Measurements from ENCODE around the gene DCLK1. TPM values are rescaled to one million over a fixed set of nuclear protein-coding genes. Genes with fewer than 3 reads are reported as not detected.

DCLK1 gene
- total and polyA plus RNA-seq, 10 of the 15 experiments (the other 5 are each of a cell fraction or from before 2014, with no cell fraction given) = not detected

- H3K4me2 ChIP-seq (ENCODE audit: control insufficient read depth, insufficient read depth) = no peak overlapping the region
- RAD21 ChIA-PET (ENCODE audit: unreplicated experiment) = interaction anchor here (0.8 to 5.2 kb wide), 4 partner anchors 9 to 304 kb away, joined by 3 to 81 read pairs (median 3); no protein-coding TSS in a partner anchor
- no peak overlapping the region for H3K4me3 ChIP-seq
- no peak for TF ChIP-seq ZBTB33 (IDR thresholded peaks at IDR 0.05)
- TF ChIP-seq HDAC6 (IDR thresholded peaks at IDR 0.05; ENCODE audit: unreplicated experiment) = no peak
- TF ChIP-seq RELB (IDR thresholded peaks at IDR 0.05; ENCODE audit: low read depth) = no peak
- POLR2A ChIA-PET = no interaction called here
- intact Hi-C loops (cut with micrococcal nuclease; ENCODE audit: unreplicated experiment) = no loop called here
- no peak for FAIRE-seq
- 26% methylated on average over 8 of the region's 8 CpGs for WGBS (ENCODE audit: insufficient coverage, insufficient replicate concordance, low lambda C conversion rate, missing lambda C conversion rate)
- H3K79me2 ChIP-seq (ENCODE audit: control insufficient read depth, insufficient read depth, low read length) = no peaks in the 10 kb centered on the region
- SMC1A ChIA-PET (ENCODE audit: uncharacterized antibody, unreplicated experiment) = interaction anchor here (1.0 to 5.1 kb wide), 7 partner anchors 15 to 304 kb away, joined by 3 to 59 read pairs (median 3); no protein-coding TSS in a partner anchor
- no peak overlapping the region for H3K9ac ChIP-seq (ENCODE audit: control insufficient read depth, insufficient read depth, low read length)
- H4K20me1 ChIP-seq (ENCODE audit: control insufficient read depth, insufficient read depth) = no peaks in the 10 kb centered on the region
- CTCF ChIA-PET = interaction anchor here (0.8 to 5.7 kb wide), 8 partner anchors 12 to 441 kb away, joined by 3 to 122 read pairs (median 4); no protein-coding TSS in a partner anchor
- H3K27ac ChIP-seq (ENCODE audit: control insufficient read depth, insufficient read depth) = no peak overlapping the region
- no peak for ATAC-seq
- no peaks in the 10 kb centered on the region for H3K36me3 ChIP-seq (ENCODE audit: control insufficient read depth in 2 of 2, insufficient read depth in 2 of 2, low read length in 1 of 2)
- no peaks in the 10 kb centered on the region for H3K27me3 ChIP-seq (replicated peaks in 1 of 2; ENCODE audit: control insufficient read depth in 2 of 2, insufficient read depth in 2 of 2, low read length in 1 of 2)
- H3K4me1 ChIP-seq (ENCODE audit: control insufficient read depth, insufficient read depth, low read length) = no peaks in the 10 kb centered on the region
- DNase-seq (ENCODE audit: low read depth, low spot score) = no peak
- BruUV-seq (replicated peaks) = no TSS peak
- H3K9me3 ChIP-seq (replicated peaks; ENCODE audit: control insufficient read depth, insufficient read depth, low read length) = no peaks in the 10 kb centered on the region
- in situ Hi-C loops (cut with MboI) = loop anchor here (5.0 kb wide), 1 partner anchor 298 kb away; no protein-coding TSS in a partner anchor
- H2AFZ ChIP-seq (ENCODE audit: control insufficient read depth, low read depth, low read length) = no peak overlapping the region
Observed at GRCh38 chr13:35979361-35979951, 151.7 kb downstream of the DCLK1 start.
